Stomach smooth muscle (tissue), 2 donors: ENCODE data around the gene FOSL2.
A peak's percentile ranks its signal among the peaks of the same experiment; 100 is the strongest.

Experiments
- H3K27ac ChIP-seq: one replicate; pipeline ENCODE4 v1.7.0; 2013; ENCODE audit warnings: mild to moderate bottlenecking, low read length, inconsistent platforms
- H3K27me3 ChIP-seq, 2 donors: one replicate each; pipeline ENCODE4 v1.7.0; 2013; ENCODE audit warnings: low read length in 2 of 2; ENCODE audit not compliant: insufficient read depth in 2 of 2, control insufficient read depth in 1 of 2
- H3K36me3 ChIP-seq, 2 donors: one replicate each; pipeline ENCODE4 v1.7.0; 2013; ENCODE audit warnings: low read length in 2 of 2; ENCODE audit not compliant: control insufficient read depth in 2 of 2, insufficient read depth in 2 of 2
- H3K4me1 ChIP-seq: one replicate; pipeline ENCODE4 v1.7.0; 2013; ENCODE audit warnings: low read length; ENCODE audit not compliant: control insufficient read depth, insufficient read depth
- H3K4me3 ChIP-seq, 2 donors: one replicate each; pipeline ENCODE4 v1.7.0; 2013; ENCODE audit warnings: low read length in 2 of 2
- H3K9ac ChIP-seq, 2 donors: one replicate each; pipeline ENCODE4 v1.7.0; 2013; ENCODE audit warnings: low read length in 2 of 2, mild to moderate bottlenecking in 1 of 2
- H3K9me3 ChIP-seq, 2 donors: one replicate each; pipeline ENCODE4 v1.7.0; 2013; ENCODE audit warnings: low read length in 2 of 2; ENCODE audit not compliant: control insufficient read depth in 2 of 2
- donor health status: healthy.
- donor health status: Pancreatic carcinoma.

Gene FOSL2

GRCh38 chr2:28392297-28393113 is at the start of gene FOSL2:
FOSL2 (plus strand) TSS chr2:28392858; CDS start chr2:28393721, 863 bp downstream.
- H3K27ac ChIP-seq = peak within 1 kb of the TSS; percentile 100
- peak within 1 kb of the TSS; percentile 95 to 98 for H3K4me3 ChIP-seq
- H3K36me3 ChIP-seq = peaks cover 0 to 8% of the 10 kb centered on the region in 2 donors
- H3K4me1 ChIP-seq = peaks cover 36% of the 10 kb centered on the region
- H3K27me3 ChIP-seq = no peaks in the 10 kb centered on the region
- no peaks in the 10 kb centered on the region for H3K9me3 ChIP-seq
- H3K9ac ChIP-seq = peak within 1 kb of the TSS; percentile 98 to 99

- no peaks in the 10 kb centered on the region for H3K9me3 ChIP-seq
- H3K36me3 ChIP-seq = no peaks in the 10 kb centered on the region
- peak overlapping the region in 1 of 2 donors; percentile 61 for H3K9ac ChIP-seq
- H3K27me3 ChIP-seq = no peaks in the 10 kb centered on the region
- H3K27ac ChIP-seq = peak overlapping the region; percentile 76
- no peak overlapping the region for H3K4me3 ChIP-seq
- H3K4me1 ChIP-seq = peaks cover 37% of the 10 kb centered on the region
These were observed 49.3 kb upstream of the FOSL2 start for GRCh38 chr2:28343184-28343942.

DNA sequence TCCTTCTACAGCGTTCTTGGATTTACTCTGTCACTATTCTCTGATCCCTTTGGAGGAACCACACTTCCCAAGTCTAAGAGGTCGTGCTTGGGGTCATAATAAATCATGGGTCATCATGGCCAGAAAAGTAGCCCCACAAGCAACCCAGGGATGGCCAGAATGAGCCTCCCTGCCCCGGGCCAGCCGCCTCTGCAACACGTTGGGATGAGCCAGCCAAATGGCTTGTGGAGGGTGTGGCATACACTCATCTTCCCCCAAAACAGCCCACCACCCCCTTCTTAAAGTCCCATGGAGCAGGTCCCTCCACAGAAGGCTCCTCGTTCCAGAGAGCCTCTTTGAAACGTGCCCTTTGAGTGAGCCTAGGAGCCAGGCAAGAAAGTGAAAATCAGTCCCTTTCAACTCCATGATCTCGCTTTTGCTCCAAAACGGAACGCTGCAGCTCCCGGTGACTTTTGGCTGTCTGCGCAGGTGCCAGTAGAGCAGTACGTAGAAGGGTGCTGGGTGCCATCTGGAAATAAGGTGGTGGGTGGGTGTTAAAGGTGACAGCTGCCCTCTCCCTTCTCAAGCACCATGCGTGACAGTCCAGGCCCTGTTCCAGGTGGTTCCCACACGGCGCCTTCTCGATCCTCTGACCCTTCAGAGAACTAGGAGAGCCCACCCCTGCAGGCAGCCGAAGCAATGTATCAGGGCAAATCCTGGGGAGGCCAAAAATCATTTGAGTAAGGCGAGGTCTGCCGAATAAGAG is 48.5 kb upstream of the FOSL2 start:
- H3K27ac ChIP-seq = no peak overlapping the region
- H3K4me1 ChIP-seq = peaks cover 29% of the 10 kb centered on the region

DNA sequence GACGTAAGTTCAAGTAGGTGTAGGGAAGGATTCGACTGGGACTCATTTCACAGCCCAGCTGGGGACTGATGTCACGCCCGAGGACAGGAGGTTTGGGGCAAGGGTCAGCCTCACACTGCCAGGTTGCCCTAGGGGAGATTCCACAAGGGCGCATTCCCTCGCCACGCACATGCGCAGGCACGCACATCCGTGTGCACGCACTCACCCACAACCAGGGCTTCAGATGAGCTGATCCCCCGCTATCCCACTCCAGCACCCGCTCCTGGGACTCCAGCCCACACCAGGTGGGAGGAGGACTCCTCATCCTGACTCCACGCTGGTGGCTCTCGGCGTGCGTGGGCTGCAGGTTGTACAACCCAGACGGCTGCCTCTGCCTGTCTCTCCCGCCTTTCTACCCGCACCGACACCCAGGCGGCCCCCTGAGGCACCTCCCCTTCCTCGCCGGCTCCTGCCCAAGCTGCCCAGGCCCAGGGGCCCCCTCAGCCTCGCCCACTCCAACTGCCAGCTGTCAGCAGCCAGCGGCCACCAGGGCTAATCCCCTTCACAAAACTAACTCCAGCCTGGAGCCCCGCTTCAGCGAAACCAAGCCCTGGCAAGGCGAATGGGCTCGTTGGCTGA is 47.8 kb upstream of the FOSL2 start:
- Histone ChIP-seq H3K9ac (no peak overlapping the region), H3K9me3 (no peaks in the 10 kb centered on the region), H3K27ac (no peak overlapping the region), H3K4me1 (peaks cover 23% of the 10 kb centered on the region), H3K36me3 (no peaks in the 10 kb centered on the region), H3K27me3 (no peaks in the 10 kb centered on the region), H3K4me3 (no peak overlapping the region)

More for the DNA sequence above, 48.5 kb upstream of the FOSL2 start:
- Histone ChIP-seq H3K9me3 (no peaks in the 10 kb centered on the region), H3K27me3 (no peaks in the 10 kb centered on the region), H3K36me3 (no peaks in the 10 kb centered on the region), H3K9ac (no peak overlapping the region), H3K4me3 (no peak overlapping the region)

DNA sequence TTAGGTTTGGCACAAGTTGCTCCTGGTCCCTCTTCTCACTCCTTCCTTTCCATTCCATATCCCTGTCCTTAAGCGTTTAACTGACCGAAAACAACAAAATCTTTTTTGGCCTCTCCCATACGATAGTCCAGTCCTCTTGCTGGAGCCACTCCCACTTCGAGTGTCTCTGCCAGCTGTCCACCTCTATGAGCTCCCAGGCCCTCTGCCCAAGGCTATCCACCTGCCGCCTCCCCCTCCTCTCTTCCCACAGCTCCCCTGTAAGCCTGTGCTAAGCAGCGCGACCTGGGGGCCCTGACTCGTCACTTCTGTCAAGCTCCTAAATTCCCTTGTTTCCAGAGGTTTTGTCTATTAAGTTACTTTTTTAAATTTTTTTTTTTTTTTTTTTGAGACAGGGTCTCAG is 47.0 kb upstream of the FOSL2 start:
- H3K27me3 ChIP-seq = no peaks in the 10 kb centered on the region
- no peak overlapping the region for H3K27ac ChIP-seq
- H3K4me1 ChIP-seq = peaks cover 23% of the 10 kb centered on the region
- no peak overlapping the region for H3K4me3 ChIP-seq
- H3K36me3 ChIP-seq = no peaks in the 10 kb centered on the region
- no peak overlapping the region for H3K9ac ChIP-seq
- no peaks in the 10 kb centered on the region for H3K9me3 ChIP-seq

- Histone ChIP-seq H3K27me3 (no peaks in the 10 kb centered on the region), H3K4me1 (peaks cover 19% of the 10 kb centered on the region), H3K4me3 (no peak overlapping the region), H3K9ac (no peak overlapping the region), H3K27ac (no peak overlapping the region), H3K9me3 (no peaks in the 10 kb centered on the region), H3K36me3 (no peaks in the 10 kb centered on the region)
These were observed 46.1 kb upstream of the FOSL2 start for GRCh38 chr2:28346587-28346986.

DNA sequence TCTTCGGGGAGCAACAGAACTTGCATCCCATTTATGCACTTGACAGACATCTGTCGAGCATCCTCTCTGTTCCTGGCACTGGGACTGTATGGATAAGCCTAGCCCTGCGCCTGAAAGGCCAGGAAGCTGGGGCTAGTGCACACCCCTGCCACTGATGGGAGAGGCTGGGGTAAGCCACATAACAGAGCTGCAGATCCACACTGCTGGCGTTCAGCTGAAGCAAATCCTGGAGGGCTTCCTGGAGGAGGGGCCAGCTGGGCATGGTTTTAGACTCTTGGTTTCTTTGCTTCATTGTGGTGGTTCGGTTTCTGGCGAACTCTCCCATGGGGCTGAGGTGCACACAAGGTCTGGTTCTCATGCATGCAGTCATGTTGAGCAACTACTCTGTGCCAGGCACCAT is 45.5 kb upstream of the FOSL2 start:
- H3K9me3 ChIP-seq = no peaks in the 10 kb centered on the region
- no peak overlapping the region for H3K9ac ChIP-seq
- no peak overlapping the region for H3K4me3 ChIP-seq
- H3K4me1 ChIP-seq = peaks cover 22% of the 10 kb centered on the region
- no peaks in the 10 kb centered on the region for H3K36me3 ChIP-seq
- H3K27me3 ChIP-seq = no peaks in the 10 kb centered on the region
- no peak overlapping the region for H3K27ac ChIP-seq

DNA sequence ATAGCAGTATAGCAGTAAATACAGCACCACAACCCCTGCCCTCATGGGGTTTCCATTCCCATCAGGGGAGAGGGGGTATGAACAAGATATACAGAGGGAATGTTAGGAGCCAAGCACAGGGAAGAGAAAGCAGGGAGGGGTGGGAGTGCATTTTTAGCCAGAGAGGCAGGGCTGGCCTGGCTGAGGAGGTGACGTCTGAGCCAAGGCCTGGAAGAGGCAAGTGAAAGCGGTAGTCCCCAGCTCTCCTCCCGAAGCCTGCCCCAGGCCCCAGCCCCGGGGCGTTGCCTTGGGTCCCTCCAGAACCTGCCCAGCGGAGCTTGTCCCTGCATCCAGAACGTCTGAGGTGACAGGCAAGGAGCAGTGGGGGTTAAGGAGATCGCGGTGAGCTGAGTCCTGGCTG is 45.1 kb upstream of the FOSL2 start:
- peaks cover 22% of the 10 kb centered on the region for H3K4me1 ChIP-seq
- no peak overlapping the region for H3K9ac ChIP-seq
- H3K36me3 ChIP-seq = no peaks in the 10 kb centered on the region
- no peak overlapping the region for H3K27ac ChIP-seq
- H3K9me3 ChIP-seq = no peaks in the 10 kb centered on the region
- no peak overlapping the region for H3K4me3 ChIP-seq
- H3K27me3 ChIP-seq = no peaks in the 10 kb centered on the region

- no peak overlapping the region for H3K27ac ChIP-seq
These were observed 44.5 kb upstream of the FOSL2 start for GRCh38 chr2:28348149-28348567.

GRCh38 chr2:28348921-28349320 is 43.7 kb upstream of the FOSL2 start:
- Histone ChIP-seq H3K36me3 (no peaks in the 10 kb centered on the region), H3K9me3 (no peaks in the 10 kb centered on the region), H3K27ac (no peak overlapping the region), H3K9ac (no peak overlapping the region), H3K4me3 (no peak overlapping the region), H3K27me3 (no peaks in the 10 kb centered on the region), H3K4me1 (peaks cover 16% of the 10 kb centered on the region)

More at GRCh38 chr2:28348149-28348567, 44.5 kb upstream of the FOSL2 start:
- H3K9me3 ChIP-seq = no peaks in the 10 kb centered on the region
- no peaks in the 10 kb centered on the region for H3K36me3 ChIP-seq
- H3K4me1 ChIP-seq = peaks cover 17% of the 10 kb centered on the region
- no peak overlapping the region for H3K9ac ChIP-seq
- no peaks in the 10 kb centered on the region for H3K27me3 ChIP-seq
- H3K4me3 ChIP-seq = no peak overlapping the region
